Thyroid gland (tissue), 4 donors: ENCODE measurements around the gene AGBL4.

Experiments used
- CTCF ChIP-seq, 6 experiments: fragments of 200-600 bp in 3 of 6; fragments of 450-650 bp in 3 of 6; sonication (generic) in 3 of 6; IDR thresholded peaks; one replicate each; pipeline ENCODE4 v1.5.1; 2016 to 2019; ENCODE audit warnings: antibody characterized with exemption in 6 of 6, mild to moderate bottlenecking in 2 of 6, inconsistent platforms in 1 of 6, moderate library complexity in 1 of 6
- POLR2A ChIP-seq, 2 donors: fragments of 450-650 bp; IDR thresholded peaks; one replicate each; pipeline ENCODE4 v1.6.1; 2017; ENCODE audit warnings: antibody characterized with exemption in 2 of 2, mild to moderate bottlenecking in 2 of 2, moderate library complexity in 1 of 2

- TF ChIP-seq CTCF (IDR thresholded peaks at IDR 0.05) (no peak), POLR2A (IDR thresholded peaks at IDR 0.05) (no peak)
Observed at GRCh38 chr1:48977273-48977672, 1046.5 kb downstream of the AGBL4 start.
